IMR-90 (cell line): ENCODE data around the gene PLCL2. TPM values are rescaled to one million over a fixed set of nuclear protein-coding genes. Genes with fewer than 3 reads are reported as not detected.

Source experiments
- ATAC-seq: fragments of 200-7000 bp; cut with Tn5 transposase; 2 replicates; pipeline ENCODE4 v1.9.1; 2020; ENCODE audit warnings: low read depth, mild to moderate bottlenecking, moderate library complexity
- BruUV-seq: library from RNA; stranded (reverse); fragments of 400-500 nt; replicated peaks from 2 replicates; lab custom pipeline; 2021; lab: Mats Ljungman, UMichigan
- CTCF ChIA-PET: fragments of 300-600 bp; formaldehyde crosslinking; extraction: SDS; loops from one replicate; lab custom pipeline; 2021; ENCODE audit warnings: antibody characterized with exemption; lab: Yijun Ruan, JAX
- POLR2A ChIA-PET: fragments of 300-600 bp; sonication (Branson Sonifier 250); formaldehyde crosslinking; loops from one replicate; lab custom pipeline; 2022; ENCODE audit warnings: antibody characterized with exemption; ENCODE audit not compliant: unreplicated experiment; lab: Charles Lee
- DNase-seq: peaks from one replicate; pipeline ENCODE4 v3.0.0; 2013
- H2AFZ ChIP-seq: replicated peaks from 2 replicates; pipeline ENCODE3; 2013; ENCODE audit warnings: low read length, mild to moderate bottlenecking; ENCODE audit not compliant: poor library complexity
- H2AK5ac ChIP-seq: 2 replicates; pipeline ENCODE4 v1.6.1; 2013; ENCODE audit warnings: low read depth, low read length, inconsistent platforms
- H2AK9ac ChIP-seq: replicated peaks from 2 replicates; pipeline ENCODE3; 2013; ENCODE audit warnings: mild to moderate bottlenecking, low read depth, low read length, moderate library complexity; ENCODE audit not compliant: poor library complexity
- H2BK120ac ChIP-seq: 2 replicates; pipeline ENCODE4 v1.6.1; 2013; ENCODE audit warnings: low read depth, low read length, inconsistent platforms
- H2BK15ac ChIP-seq: 3 replicates; pipeline ENCODE4 v1.6.1; 2013; ENCODE audit warnings: low read depth, low read length, inconsistent platforms
- H2BK20ac ChIP-seq: 2 replicates; pipeline ENCODE4 v1.6.1; 2013; ENCODE audit warnings: low read depth, mild to moderate bottlenecking, inconsistent platforms, low read length, moderate library complexity
- H2BK5ac ChIP-seq: 2 replicates; pipeline ENCODE4 v1.6.1; 2013; ENCODE audit warnings: mild to moderate bottlenecking, low read depth, low read length, inconsistent platforms; ENCODE audit not compliant: poor library complexity, severe bottlenecking
- H3K14ac ChIP-seq: replicated peaks from 2 replicates; pipeline ENCODE4 v1.6.1; 2013; ENCODE audit warnings: low read depth, low read length, inconsistent platforms
- H3K18ac ChIP-seq: 2 replicates; pipeline ENCODE4 v1.6.1; 2013; ENCODE audit warnings: low read depth, low read length, control low read depth
- H3K23ac ChIP-seq: 2 replicates; pipeline ENCODE4 v1.6.1; 2013; ENCODE audit warnings: low read depth, low read length, inconsistent platforms
- H3K27ac ChIP-seq: 2 replicates; pipeline ENCODE4 v1.5.1; 2013; ENCODE audit warnings: mild to moderate bottlenecking, control low read depth, low read length; ENCODE audit not compliant: insufficient read depth
- H3K27me3 ChIP-seq: 2 replicates; pipeline ENCODE4 v1.6.1; 2013; ENCODE audit warnings: low read length; ENCODE audit not compliant: control insufficient read depth, insufficient read depth
- H3K36me3 ChIP-seq: 2 replicates; pipeline ENCODE4 v1.6.1; 2013; ENCODE audit warnings: low read length, mixed read lengths; ENCODE audit not compliant: control insufficient read depth, insufficient read depth
- H3K4ac ChIP-seq: 2 replicates; pipeline ENCODE4 v1.6.1; 2013; ENCODE audit warnings: low read depth, low read length, inconsistent platforms
- H3K4me1 ChIP-seq: 2 replicates; pipeline ENCODE4 v1.6.1; 2013; ENCODE audit warnings: low read length, mixed read lengths; ENCODE audit not compliant: control insufficient read depth, insufficient read depth
- H3K4me2 ChIP-seq: 2 replicates; pipeline ENCODE4 v1.6.1; 2013; ENCODE audit warnings: low read depth, mild to moderate bottlenecking, control low read depth, low read length, moderate library complexity
- H3K4me3 ChIP-seq: 2 replicates; pipeline ENCODE4 v1.5.1; 2013; ENCODE audit warnings: low read depth, mild to moderate bottlenecking, control low read depth, low read length, moderate library complexity; ENCODE audit not compliant: insufficient read depth
- H3K56ac ChIP-seq: 2 replicates; pipeline ENCODE4 v1.6.1; 2013; ENCODE audit warnings: low read length, inconsistent platforms; ENCODE audit not compliant: insufficient read depth; ENCODE audit errors: extremely low read depth
- H3K79me1 ChIP-seq, 2 experiments: 2 replicates each; pipeline ENCODE4 v1.6.1; 2013; ENCODE audit warnings: low read length in 2 of 2, inconsistent platforms in 1 of 2, low read depth in 1 of 2
- H3K9ac ChIP-seq: 2 replicates; pipeline ENCODE4 v1.6.1; 2013; ENCODE audit warnings: low read depth, low read length, control low read depth
- H3K9me1 ChIP-seq: 2 replicates; pipeline ENCODE4 v1.6.1; 2013; ENCODE audit warnings: low read length, inconsistent platforms; ENCODE audit not compliant: insufficient read depth
- H3K9me3 ChIP-seq: 2 replicates; pipeline ENCODE4 v1.6.1; 2013; ENCODE audit warnings: low read length; ENCODE audit not compliant: control insufficient read depth, insufficient read depth
- H4K20me1 ChIP-seq: 2 replicates; pipeline ENCODE4 v1.6.1; 2013; ENCODE audit warnings: low read length, inconsistent platforms; ENCODE audit not compliant: insufficient read depth
- H4K5ac ChIP-seq: 2 replicates; pipeline ENCODE4 v1.6.1; 2013; ENCODE audit warnings: mild to moderate bottlenecking, low read depth, low read length, control low read depth
- H4K8ac ChIP-seq, 2 experiments: 2 replicates each; pipeline ENCODE4 v1.6.1; 2013; ENCODE audit warnings: low read depth in 2 of 2, low read length in 2 of 2, control low read depth in 1 of 2, inconsistent platforms in 1 of 2
- H4K91ac ChIP-seq: 2 replicates; pipeline ENCODE4 v1.6.1; 2013; ENCODE audit warnings: low read depth, low read length, inconsistent platforms; ENCODE audit not compliant: insufficient read depth
- BHLHE40 ChIP-seq: fragments of 150-350 bp; IDR thresholded peaks from 2 replicates; pipeline ENCODE4 v1.6.1; 2016; ENCODE audit warnings: mild to moderate bottlenecking, low read depth, low read length
- CEBPB ChIP-seq: IDR thresholded peaks from 2 replicates; pipeline ENCODE4 v1.6.1; 2012; ENCODE audit warnings: low read depth, low read length, improper control_type of control experiment
- CHD1 ChIP-seq: IDR thresholded peaks from 2 replicates; pipeline ENCODE4 v1.6.1; 2012; ENCODE audit warnings: low read depth, low read length, improper control_type of control experiment
- CTCF ChIP-seq: conservative IDR thresholded peaks from 2 replicates; pipeline ENCODE4 v1.5.1; 2012; ENCODE audit warnings: mild to moderate bottlenecking, low read depth, low read length, improper control_type of control experiment
- MAFK ChIP-seq: IDR thresholded peaks from 2 replicates; pipeline ENCODE4 v1.6.1; 2012; ENCODE audit warnings: low read depth, low read length, improper control_type of control experiment
- MAZ ChIP-seq: IDR thresholded peaks from 2 replicates; pipeline ENCODE4 v1.6.1; 2012; ENCODE audit warnings: low read depth, mild to moderate bottlenecking, low read length, improper control_type of control experiment, moderate library complexity, borderline replicate concordance
- MXI1 ChIP-seq: IDR thresholded peaks from 2 replicates; pipeline ENCODE4 v1.6.1; 2012; ENCODE audit warnings: low read depth, mild to moderate bottlenecking, low read length, moderate library complexity, borderline replicate concordance
- POLR2A ChIP-seq: IDR thresholded peaks from 2 replicates; pipeline ENCODE4 v1.6.1; 2012; ENCODE audit warnings: mild to moderate bottlenecking, low read depth, low read length
- RAD21 ChIP-seq: IDR thresholded peaks from 2 replicates; pipeline ENCODE4 v1.6.1; 2012; ENCODE audit warnings: low read length, improper control_type of control experiment
- RCOR1 ChIP-seq: IDR thresholded peaks from 2 replicates; pipeline ENCODE4 v1.6.1; 2012; ENCODE audit warnings: mild to moderate bottlenecking, low read length, improper control_type of control experiment; ENCODE audit not compliant: insufficient replicate concordance
- RFX5 ChIP-seq: IDR thresholded peaks from 2 replicates; pipeline ENCODE4 v1.8.0; 2012; ENCODE audit warnings: low read depth, mild to moderate bottlenecking, low read length, moderate library complexity
- WGBS, 2 experiments: methylation state at CpG; one replicate each; pipeline versions ENCODE4 v1.1.5 to v1.1.7; 2013; ENCODE audit warnings: missing lambda C conversion rate in 2 of 2; ENCODE audit not compliant: insufficient read length in 1 of 2; ENCODE audit errors: extremely low coverage in 2 of 2; 5-methylcytosine and 5-hydroxymethylcytosine counted together
- dilution Hi-C: fragments of 300-500 bp; cut with HindIII; formaldehyde crosslinking; loops from one replicate; pipeline ENCODE4 v1.14.3; 2018; ENCODE audit warnings: low sequenced_read_pairs; ENCODE audit not compliant: unreplicated experiment
- in situ Hi-C: fragments of 300-500 bp; cut with MboI; formaldehyde crosslinking; loops from 3 replicates; pipeline ENCODE4 v1.14.3; 2019; ENCODE audit warnings: low sequenced_read_pairs, inconsistent platforms, mixed read lengths
- intact Hi-C: fragments of 100-400 bp; cut with micrococcal nuclease; formaldehyde crosslinking; loops from 2 replicates; pipeline ENCODE4 v1.10.0; 2022
- polyA plus RNA-seq, 3 experiments: library from polyadenylated mRNA; depleted of rRNA; stranded (reverse); fragments of >200 nt; gene quantifications; 2 replicates each; pipeline ENCODE4 v1.2.3, GENCODE V29; 2012; ENCODE audit warnings: low replicate concordance in 1 of 3
- total RNA-seq: library from RNA; depleted of rRNA; stranded (reverse); fragments of >200 nt; gene quantifications from 2 replicates; pipeline ENCODE4 v1.2.3, GENCODE V29; 2012
- TF ChIP-seq, protein P1 (sequence below): fragments of 150-350 bp; IDR thresholded peaks from 2 replicates; pipeline ENCODE4 v1.6.1; 2017; ENCODE audit warnings: mild to moderate bottlenecking, antibody characterized with exemption, low read length, low read depth

The PLCL2 gene
- total and polyA plus RNA-seq, 2 of the 4 experiments (the other 2 are of a cell fraction) = 0.92 to 3.8 TPM

DNA sequence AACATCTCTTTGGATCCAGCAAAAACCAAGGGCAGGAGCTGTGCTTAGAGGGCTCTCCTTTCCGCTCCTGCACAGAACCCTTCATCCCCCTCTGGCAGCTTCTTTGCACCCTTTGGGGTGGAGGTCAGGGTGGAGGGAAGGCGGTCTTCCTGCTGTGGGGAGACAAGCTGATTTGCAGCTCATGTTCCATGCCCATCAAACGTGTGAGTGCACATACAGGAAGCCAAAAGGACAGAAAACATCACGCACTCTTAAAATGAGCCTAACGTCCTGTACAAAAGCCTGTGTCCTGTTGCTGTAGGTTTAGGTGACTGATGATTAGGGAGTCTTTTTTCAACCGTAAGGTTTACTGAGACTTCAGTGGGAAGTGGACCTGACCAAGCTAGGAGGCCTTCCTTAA lies 195.2 kb downstream of the PLCL2 start:
- Histone ChIP-seq H3K18ac (no peak overlapping the region), H3K36me3 (no peaks in the 10 kb centered on the region), H3K9ac (no peak overlapping the region), H2BK15ac (no peak overlapping the region), H3K4me3 (no peak overlapping the region), H2BK120ac (no peak overlapping the region), H3K4me2 (no peak overlapping the region), H4K91ac (no peak overlapping the region), H3K27ac (no peak overlapping the region), H3K56ac (no peak overlapping the region), H3K9me1 (no peaks in the 10 kb centered on the region), H3K23ac (no peak overlapping the region), H2AK5ac (no peak overlapping the region), H3K79me1 (no peaks in the 10 kb centered on the region), H3K27me3 (no peaks in the 10 kb centered on the region), H2BK20ac (no peak overlapping the region), H3K9me3 (no peaks in the 10 kb centered on the region), H2BK5ac (no peak overlapping the region), H4K5ac (no peak overlapping the region), H3K14ac (no peak overlapping the region; the same call in 1 of the 2 replicates), H4K8ac (no peak overlapping the region), H2AFZ (no peak overlapping the region), H4K20me1 (no peaks in the 10 kb centered on the region), H2AK9ac (no peak overlapping the region), H3K4me1 (no peaks in the 10 kb centered on the region), H3K4ac (no peak overlapping the region)
- DNase-seq = no peak
- ChIA-PET POLR2A (no interaction called here), CTCF (no interaction called here)
- in situ Hi-C loops = no loop called here
- TF ChIP-seq RAD21 (no peak), MAZ (no peak), MAFK (no peak), CHD1 (no peak), MXI1 (no peak), RCOR1 (no peak), BHLHE40 (no peak), POLR2A (no peak), CEBPB (no peak), CTCF (no peak), RFX5 (no peak)
- TF ChIP-seq, protein P1, sequence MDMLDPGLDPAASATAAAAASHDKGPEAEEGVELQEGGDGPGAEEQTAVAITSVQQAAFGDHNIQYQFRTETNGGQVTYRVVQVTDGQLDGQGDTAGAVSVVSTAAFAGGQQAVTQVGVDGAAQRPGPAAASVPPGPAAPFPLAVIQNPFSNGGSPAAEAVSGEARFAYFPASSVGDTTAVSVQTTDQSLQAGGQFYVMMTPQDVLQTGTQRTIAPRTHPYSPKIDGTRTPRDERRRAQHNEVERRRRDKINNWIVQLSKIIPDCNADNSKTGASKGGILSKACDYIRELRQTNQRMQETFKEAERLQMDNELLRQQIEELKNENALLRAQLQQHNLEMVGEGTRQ = no peak
- dilution Hi-C loops = no loop called here
- 80% methylated on average over 1 of the region's 6 CpGs; no CpG with 5 or more reads in 1 of the 2 experiments for WGBS, 2 experiments
- no peak for ATAC-seq
- intact Hi-C loops = no loop called here
- BruUV-seq = no TSS peak
